Pancreas (tissue), 10 donors: ENCODE measurements around the gene PRDM16. TPM values are rescaled to one million over a fixed set of nuclear protein-coding genes. Genes with fewer than 3 reads are reported as not detected.

Experiments
- ATAC-seq, 4 donors: fragments of 200-7000 bp; cut with Tn5 transposase; one replicate each; pipeline versions ENCODE4 v1.8.0 to v1.9.1; 2020; ENCODE audit warnings: mild to moderate bottlenecking in 4 of 4, moderate library complexity in 4 of 4
- DNase-seq, 6 donors: peaks; one replicate each; pipeline ENCODE4 v3.0.0-alpha.2; 2020
- FAIRE-seq: peaks from 2 replicates; lab custom pipeline; 2012; peaks lifted over from hg19 to GRCh38; lab: Jason Lieb, UNC
- H3K27ac ChIP-seq, 4 donors: fragments of 200-600 bp; sonication (generic); 1 replicate in 3 of 4; 2 replicates in 1 of 4; pipeline versions ENCODE4 v1.5.0 to v1.8.0; 2020
- H3K27me3 ChIP-seq, 4 donors: fragments of 200-600 bp; one replicate each; pipeline ENCODE4 v1.8.0; 2021
- H3K36me3 ChIP-seq, 3 donors: fragments of 200-600 bp; sonication (generic) in 1 of 3; one replicate each; pipeline versions ENCODE4 v1.5.0 to v1.8.0; 2020 to 2021
- H3K4me1 ChIP-seq, 3 donors: fragments of 200-600 bp; one replicate each; pipeline ENCODE4 v1.8.0; 2021
- H3K4me3 ChIP-seq, 4 donors: fragments of 200-600 bp; sonication (generic) in 2 of 4; one replicate each; pipeline versions ENCODE4 v1.5.0 to v1.8.0; 2020 to 2021
- H3K9me3 ChIP-seq, 4 donors: fragments of 200-600 bp; one replicate each; pipeline ENCODE4 v1.8.0; 2021
- CTCF ChIP-seq, 4 donors: fragments of 200-600 bp; sonication (generic) in 3 of 4; IDR thresholded peaks; one replicate each; pipeline versions ENCODE4 v1.5.0 to v1.8.0; 2021; ENCODE audit warnings: antibody characterized with exemption in 4 of 4
- WGBS, 2 donors: extraction: QIAGEN DNeasy Blood & Tissue Kit; methylation state at CpG; one replicate each; pipeline ENCODE4 v1.1.7; 2013; 5-methylcytosine and 5-hydroxymethylcytosine counted together
- intact Hi-C, 3 donors: fragments of 100-400 bp; cut with DNase I; formaldehyde crosslinking; loops; one replicate each; pipeline versions ENCODE4 v1.11.1 to v1.14.2; 2022
- polyA plus RNA-seq, 2 donors: library from polyadenylated mRNA; stranded (reverse); fragments of 200-250 nt; gene quantifications; one replicate each; pipeline ENCODE4 v1.2.3, GENCODE V29; 2013
- total RNA-seq, 6 donors: library from RNA; stranded (reverse); fragmentation: NEBNext Ultra II Directional in 4 of 6; extraction: Animal tissue kit (Norgen Biotek cat#: 25700) in 4 of 6; gene quantifications; one replicate each; pipeline versions ENCODE4 v1.2.1 to v1.2.4, GENCODE V29; 2021 to 2023
- donor health status: healthy with polysubstance abuse.
- donor health status: DM: no; HTN: no; CAD: no; lungs with moderate emphysema.
- donor health status: DM: no; HTN: no; CAD: no.
- donor health status: control.
- donor health status: control.
- donor health status: Bipolar disorder and iron deficiency.
- donor health status: DM: yes; HTN: yes; CAD: no.
- donor health status: DM: no; HTN: no; CAD: no.
- donor health status: DM: no; HTN: no; CAD: no.
- donor health status: DM: yes; HTN: yes; CAD: no.

Gene PRDM16
- total and polyA plus RNA-seq, 8 donors: 6.6 to 19.2 (median 14.9) TPM

- ATAC-seq (no peak), DNase-seq (no peak), FAIRE-seq (no peak)
- Histone ChIP-seq H3K4me3 (no peak overlapping the region), H3K27me3 (no peaks in the 10 kb centered on the region), H3K9me3 (no peaks in the 10 kb centered on the region), H3K4me1 (peaks cover 0 to 10% (median 0%) of the 10 kb centered on the region in 3 donors), H3K36me3 (no peaks in the 10 kb centered on the region), H3K27ac (peak overlapping the region in 3 of 4 donors; percentile 12 to 65 (median 28))
- no peak for TF ChIP-seq CTCF (IDR thresholded peaks at IDR 0.05)
- WGBS, 2 donors: 70 to 79% methylated on average over 17 to 18 of the region's 18 CpGs
- intact Hi-C loops: no loop called here
These were observed 278.4 kb downstream of the PRDM16 start for GRCh38 chr1:3347257-3348020.

GRCh38 chr1:3348196-3348865 lies 279.3 kb downstream of the PRDM16 start:
- Histone ChIP-seq H3K27ac (peak overlapping the region; percentile 17 to 65 (median 60)), H3K36me3 (no peaks in the 10 kb centered on the region), H3K4me1 (peaks cover 0 to 10% (median 2%) of the 10 kb centered on the region in 3 donors), H3K4me3 (no peak overlapping the region), H3K27me3 (no peaks in the 10 kb centered on the region), H3K9me3 (no peaks in the 10 kb centered on the region)
- no peak for TF ChIP-seq CTCF (IDR thresholded peaks at IDR 0.05)
- ATAC-seq: no peak
- no peak for DNase-seq
- intact Hi-C loops: no loop called here
- no peak for FAIRE-seq
- 56 to 58% methylated on average over 15 of the region's 15 CpGs for WGBS, 2 donors

- no peak for FAIRE-seq
- H3K27ac ChIP-seq: peak overlapping the region; percentile 37 to 65 (median 60)
These were observed 280.4 kb downstream of the PRDM16 start for GRCh38 chr1:3349161-3349967.

GRCh38 chr1:3349968-3350299 lies 280.9 kb downstream of the PRDM16 start:
- WGBS, 2 donors: 90 to 100% methylated on average over 3 of the region's 3 CpGs
- no peak for TF ChIP-seq CTCF (IDR thresholded peaks at IDR 0.05)
- DNase-seq (no peak), FAIRE-seq (no peak), ATAC-seq (no peak)
- Histone ChIP-seq H3K9me3 (no peaks in the 10 kb centered on the region), H3K27me3 (no peaks in the 10 kb centered on the region), H3K4me1 (peaks cover 0 to 10% (median 4%) of the 10 kb centered on the region in 3 donors), H3K36me3 (no peaks in the 10 kb centered on the region), H3K27ac (peak overlapping the region; percentile 37 to 65 (median 60)), H3K4me3 (no peak overlapping the region)
- intact Hi-C loops: no loop called here

More at GRCh38 chr1:3349161-3349967, 280.4 kb downstream of the PRDM16 start:
- ATAC-seq: peak in 3 of 4 donors; percentile 9 to 35 (median 18)
- Histone ChIP-seq H3K36me3 (no peaks in the 10 kb centered on the region), H3K4me3 (no peak overlapping the region), H3K4me1 (peaks cover 0 to 10% (median 4%) of the 10 kb centered on the region in 3 donors), H3K27me3 (no peaks in the 10 kb centered on the region), H3K9me3 (no peaks in the 10 kb centered on the region)
- WGBS, 2 donors: 64 to 70% methylated on average over 32 to 34 of the region's 34 CpGs
- DNase-seq: no peak
- TF ChIP-seq CTCF (IDR thresholded peaks at IDR 0.05): no peak
- intact Hi-C loops: no loop called here
